HEK293 (cell line): ENCODE results near the gene UBQLN1.

ENCODE experiments used
- CTCF ChIA-PET: fragments of 350-600 bp; formaldehyde crosslinking; extraction: SDS; loops from one replicate; lab custom pipeline; 2021; ENCODE audit warnings: antibody characterized with exemption; lab: Yijun Ruan, JAX
- POLR2A ChIA-PET: fragments of 300-600 bp; formaldehyde crosslinking; extraction: SDS; loops from one replicate; lab custom pipeline; 2020; ENCODE audit warnings: antibody characterized with exemption, inconsistent platforms; lab: Yijun Ruan, JAX
- H3K27ac ChIP-seq: fragments of 200-500 bp; sonication (Bioruptor generic); 2 replicates; pipeline ENCODE4 v1.5.1; 2014; ENCODE audit warnings: low read depth, low read length, control low read depth, inconsistent platforms; ENCODE audit errors: extremely low read depth
- H3K36me3 ChIP-seq, 2 experiments: fragments of 200-500 bp in 1 of 2; sonication (Bioruptor generic) in 1 of 2; 1 replicate in 1 of 2; 2 replicates in 1 of 2; pipeline ENCODE4 v1.5.1; 2014 to 2017; ENCODE audit warnings: inconsistent platforms in 2 of 2, low read length in 2 of 2; ENCODE audit not compliant: control insufficient read depth in 2 of 2, insufficient read depth in 1 of 2
- H3K4me1 ChIP-seq: fragments of 200-500 bp; sonication (Bioruptor generic); 2 replicates; pipeline ENCODE4 v1.5.1; 2014; ENCODE audit warnings: mild to moderate bottlenecking, low read length, inconsistent platforms; ENCODE audit not compliant: control insufficient read depth, insufficient read depth
- H3K4me3 ChIP-seq: 2 replicates; pipeline ENCODE4 v1.5.1; 2011; ENCODE audit warnings: low read depth, mild to moderate bottlenecking, control low read depth, low read length, moderate library complexity
- H3K9me3 ChIP-seq: fragments of 200-500 bp; sonication (Bioruptor generic); 2 replicates; pipeline ENCODE4 v1.5.1; 2014; ENCODE audit warnings: low read depth, low read length, inconsistent platforms; ENCODE audit not compliant: control insufficient read depth, insufficient read depth
- BCL11A ChIP-seq: fragments of 450-650 bp; formaldehyde crosslinking; IDR thresholded peaks from 2 replicates; pipeline ENCODE4 v1.5.1; 2016; ENCODE audit warnings: low read depth, missing biosample characterization, missing genetic modification characterization
- GLIS1 ChIP-seq: fragments of 450-650 bp; formaldehyde crosslinking; IDR thresholded peaks from 2 replicates; pipeline ENCODE4 v1.5.1; 2016; ENCODE audit warnings: missing biosample characterization, missing genetic modification characterization
- HOXA7 ChIP-seq: sonication (generic); formaldehyde crosslinking; IDR thresholded peaks from 2 replicates; pipeline ENCODE4 v1.8.1; 2022; ENCODE audit warnings: missing genetic modification reagents, borderline replicate concordance
- OSR2 ChIP-seq: fragments of 450-650 bp; formaldehyde crosslinking; IDR thresholded peaks from 2 replicates; pipeline ENCODE4 v1.5.1; 2016; ENCODE audit warnings: missing biosample characterization, missing genetic modification characterization
- YY2 ChIP-seq: fragments of 450-650 bp; formaldehyde crosslinking; IDR thresholded peaks from 2 replicates; pipeline ENCODE4 v1.5.1; 2016; ENCODE audit warnings: missing biosample characterization, missing genetic modification characterization
- ZBTB21 ChIP-seq: fragments of 450-650 bp; formaldehyde crosslinking; IDR thresholded peaks from 2 replicates; pipeline ENCODE4 v1.5.1; 2017; ENCODE audit warnings: missing biosample characterization, missing genetic modification characterization
- ZBTB8A ChIP-seq: fragments of 450-650 bp; formaldehyde crosslinking; IDR thresholded peaks from 2 replicates; pipeline ENCODE4 v1.5.1; 2016; ENCODE audit warnings: missing biosample characterization, missing genetic modification characterization
- ZFP37 ChIP-seq: fragments of 450-650 bp; formaldehyde crosslinking; IDR thresholded peaks from 2 replicates; pipeline ENCODE4 v1.5.1; 2016; ENCODE audit warnings: missing biosample characterization, missing genetic modification characterization
- ZNF501 ChIP-seq: fragments of 450-650 bp; formaldehyde crosslinking; IDR thresholded peaks from 2 replicates; pipeline ENCODE4 v1.5.1; 2016; ENCODE audit warnings: missing biosample characterization, missing genetic modification characterization
- ZNF510 ChIP-seq: fragments of 450-650 bp; formaldehyde crosslinking; IDR thresholded peaks from 2 replicates; pipeline ENCODE4 v1.5.1; 2018; ENCODE audit warnings: mild to moderate bottlenecking, missing genetic modification characterization, missing biosample characterization; ENCODE audit not compliant: insufficient replicate concordance
- ZNF558 ChIP-seq: fragments of 450-650 bp; formaldehyde crosslinking; IDR thresholded peaks from 2 replicates; pipeline ENCODE4 v1.5.1; 2016; ENCODE audit warnings: missing biosample characterization, missing genetic modification characterization
- ZNF629 ChIP-seq: fragments of 450-650 bp; formaldehyde crosslinking; IDR thresholded peaks from 2 replicates; pipeline ENCODE4 v1.5.1; 2017; ENCODE audit warnings: missing biosample characterization, missing genetic modification characterization
- ZNF776 ChIP-seq: fragments of 450-650 bp; formaldehyde crosslinking; IDR thresholded peaks from 2 replicates; pipeline ENCODE4 v1.5.0; 2017; ENCODE audit warnings: missing biosample characterization, missing genetic modification characterization, borderline replicate concordance
- ZNF830 ChIP-seq: fragments of 450-650 bp; IDR thresholded peaks from 2 replicates; pipeline ENCODE4 v1.5.0; 2018; ENCODE audit warnings: missing biosample characterization, missing genetic modification characterization, low read depth, mild to moderate bottlenecking, moderate library complexity
- TF ChIP-seq, protein P1 (sequence below): fragments of 450-650 bp; formaldehyde crosslinking; IDR thresholded peaks from 2 replicates; pipeline ENCODE4 v1.5.1; 2016; ENCODE audit warnings: missing biosample characterization, missing genetic modification characterization
- TF ChIP-seq, protein P2 (sequence below): fragments of 450-650 bp; formaldehyde crosslinking; IDR thresholded peaks from 2 replicates; pipeline ENCODE4 v1.5.1; 2016; ENCODE audit warnings: missing biosample characterization, missing genetic modification characterization

Gene UBQLN1

GRCh38 chr9:83633255-83633654 lies 74.5 kb downstream of the UBQLN1 start:
- no peak overlapping the region for H3K4me3 ChIP-seq
- TF ChIP-seq, protein P1, sequence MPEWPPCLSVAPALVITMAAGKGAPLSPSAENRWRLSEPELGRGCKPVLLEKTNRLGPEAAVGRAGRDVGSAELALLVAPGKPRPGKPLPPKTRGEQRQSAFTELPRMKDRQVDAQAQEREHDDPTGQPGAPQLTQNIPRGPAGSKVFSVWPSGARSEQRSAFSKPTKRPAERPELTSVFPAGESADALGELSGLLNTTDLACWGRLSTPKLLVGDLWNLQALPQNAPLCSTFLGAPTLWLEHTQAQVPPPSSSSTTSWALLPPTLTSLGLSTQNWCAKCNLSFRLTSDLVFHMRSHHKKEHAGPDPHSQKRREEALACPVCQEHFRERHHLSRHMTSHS (tag by site-specific recombination) = no peak
- no peak for TF ChIP-seq ZNF510 (tag by site-specific recombination)
- TF ChIP-seq, all 188 proteins: peak for 0
- CTCF ChIA-PET = interaction anchor here (1.4 to 1.5 kb wide), 2 partner anchors 15 to 299 kb away, joined by 3 to 4 read pairs; no protein-coding TSS in a partner anchor
- POLR2A ChIA-PET = no interaction called here
- Histone ChIP-seq H3K9me3 (no peaks in the 10 kb centered on the region), H3K36me3 (peaks cover 0 to 4% of the 10 kb centered on the region in 2 experiments; a peak in 1 of 3 replicates), H3K4me1 (peaks cover 9% of the 10 kb centered on the region), H3K27ac (no peak overlapping the region)

DNA sequence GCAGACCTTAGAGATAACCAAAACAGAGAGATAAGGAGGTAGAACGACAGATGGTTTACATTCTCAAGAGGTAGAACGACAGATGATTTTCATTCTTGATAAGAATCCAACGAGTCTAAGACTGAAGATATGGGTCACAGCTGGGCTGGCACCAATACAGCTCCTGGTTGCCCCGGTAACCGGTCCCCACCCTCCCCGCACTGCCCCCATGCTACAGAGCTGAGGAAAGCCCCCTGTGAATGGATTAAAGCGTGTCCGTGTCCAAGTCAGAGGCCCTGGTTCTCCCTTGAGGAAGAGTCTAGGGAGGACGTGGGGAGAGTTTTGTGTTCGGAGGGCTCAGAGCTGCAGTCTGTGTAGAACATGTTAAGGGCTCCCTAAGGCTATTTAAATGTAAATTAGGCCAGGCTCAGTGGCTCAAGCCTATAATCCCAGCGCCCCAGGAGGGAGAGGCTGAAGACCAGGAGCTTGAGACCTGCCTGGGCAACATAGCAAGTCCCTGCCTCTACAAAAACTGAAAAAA lies 76.8 kb downstream of the UBQLN1 start:
- CTCF ChIA-PET = interaction anchor here (1.0 to 1.7 kb wide), 3 partner anchors 10 to 34 kb away, joined by 3 to 8 read pairs (median 6); no protein-coding TSS in a partner anchor
- POLR2A ChIA-PET = no interaction called here
- H3K36me3 ChIP-seq = peaks cover 0 to 14% of the 10 kb centered on the region in 2 experiments; a peak in 1 of 3 replicates

DNA sequence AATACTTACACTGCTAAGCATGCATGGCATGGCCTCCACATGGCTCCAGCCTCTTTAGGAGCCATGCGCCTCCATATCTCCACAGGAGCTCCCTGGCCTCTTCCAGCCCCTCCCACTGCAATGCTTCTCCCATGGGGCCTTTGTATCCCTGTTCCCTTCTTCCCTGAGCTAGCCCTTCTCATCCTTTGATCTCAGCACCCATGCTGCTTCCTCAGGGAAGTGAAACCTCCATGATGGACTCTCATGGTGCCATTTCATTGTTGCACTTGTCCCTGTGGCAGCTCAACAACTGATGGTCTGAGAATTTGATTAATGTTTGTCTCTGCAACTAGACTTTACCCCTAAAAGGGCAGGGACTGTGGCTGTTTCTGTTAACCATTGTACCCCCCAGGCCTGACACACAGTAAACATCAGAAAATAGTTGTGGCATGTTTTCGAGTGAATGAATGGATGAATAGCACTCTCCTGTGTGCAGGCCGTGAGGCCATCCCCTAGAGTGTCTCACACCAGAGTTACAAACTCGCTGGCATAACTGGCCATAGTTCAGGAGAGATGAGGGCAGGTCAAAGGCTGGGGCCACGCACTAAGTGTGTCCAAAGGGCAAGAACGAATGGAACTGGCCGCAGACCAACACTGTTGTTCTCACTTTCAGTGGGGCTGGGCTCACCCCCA lies 78.2 kb downstream of the UBQLN1 start:
- H3K9me3 ChIP-seq = no peaks in the 10 kb centered on the region
- POLR2A ChIA-PET = no interaction called here
- peaks cover 9% of the 10 kb centered on the region for H3K4me1 ChIP-seq
- H3K4me3 ChIP-seq = no peak overlapping the region
- TF ChIP-seq OSR2 (tag by site-specific recombination) = no peak
- TF ChIP-seq ZNF501 (tag by site-specific recombination) = no peak
- no peak for TF ChIP-seq ZNF776 (tag by site-specific recombination)
- TF ChIP-seq HOXA7 = no peak
- TF ChIP-seq ZFP37 (tag by site-specific recombination) = no peak
- TF ChIP-seq ZNF830 = no peak
- TF ChIP-seq YY2 = no peak
- no peak for TF ChIP-seq ZBTB8A (tag by site-specific recombination)
- TF ChIP-seq BCL11A (tag by site-specific recombination) = no peak
- no peak for TF ChIP-seq ZNF629 (tag by site-specific recombination)
- no peak for TF ChIP-seq ZBTB21 (tag by site-specific recombination)
- H3K36me3 ChIP-seq = peaks cover 0 to 14% of the 10 kb centered on the region in 2 experiments; a peak in 1 of 3 replicates
- CTCF ChIA-PET = interaction anchor here (0.7 to 1.0 kb wide), 2 partner anchors 9 to 283 kb away, joined by 4 to 7 read pairs; no protein-coding TSS in a partner anchor
- no peak overlapping the region for H3K27ac ChIP-seq

More for the DNA sequence above, 76.8 kb downstream of the UBQLN1 start:
- Histone ChIP-seq H3K4me1 (peaks cover 9% of the 10 kb centered on the region), H3K9me3 (no peaks in the 10 kb centered on the region)
- TF ChIP-seq, protein P2, sequence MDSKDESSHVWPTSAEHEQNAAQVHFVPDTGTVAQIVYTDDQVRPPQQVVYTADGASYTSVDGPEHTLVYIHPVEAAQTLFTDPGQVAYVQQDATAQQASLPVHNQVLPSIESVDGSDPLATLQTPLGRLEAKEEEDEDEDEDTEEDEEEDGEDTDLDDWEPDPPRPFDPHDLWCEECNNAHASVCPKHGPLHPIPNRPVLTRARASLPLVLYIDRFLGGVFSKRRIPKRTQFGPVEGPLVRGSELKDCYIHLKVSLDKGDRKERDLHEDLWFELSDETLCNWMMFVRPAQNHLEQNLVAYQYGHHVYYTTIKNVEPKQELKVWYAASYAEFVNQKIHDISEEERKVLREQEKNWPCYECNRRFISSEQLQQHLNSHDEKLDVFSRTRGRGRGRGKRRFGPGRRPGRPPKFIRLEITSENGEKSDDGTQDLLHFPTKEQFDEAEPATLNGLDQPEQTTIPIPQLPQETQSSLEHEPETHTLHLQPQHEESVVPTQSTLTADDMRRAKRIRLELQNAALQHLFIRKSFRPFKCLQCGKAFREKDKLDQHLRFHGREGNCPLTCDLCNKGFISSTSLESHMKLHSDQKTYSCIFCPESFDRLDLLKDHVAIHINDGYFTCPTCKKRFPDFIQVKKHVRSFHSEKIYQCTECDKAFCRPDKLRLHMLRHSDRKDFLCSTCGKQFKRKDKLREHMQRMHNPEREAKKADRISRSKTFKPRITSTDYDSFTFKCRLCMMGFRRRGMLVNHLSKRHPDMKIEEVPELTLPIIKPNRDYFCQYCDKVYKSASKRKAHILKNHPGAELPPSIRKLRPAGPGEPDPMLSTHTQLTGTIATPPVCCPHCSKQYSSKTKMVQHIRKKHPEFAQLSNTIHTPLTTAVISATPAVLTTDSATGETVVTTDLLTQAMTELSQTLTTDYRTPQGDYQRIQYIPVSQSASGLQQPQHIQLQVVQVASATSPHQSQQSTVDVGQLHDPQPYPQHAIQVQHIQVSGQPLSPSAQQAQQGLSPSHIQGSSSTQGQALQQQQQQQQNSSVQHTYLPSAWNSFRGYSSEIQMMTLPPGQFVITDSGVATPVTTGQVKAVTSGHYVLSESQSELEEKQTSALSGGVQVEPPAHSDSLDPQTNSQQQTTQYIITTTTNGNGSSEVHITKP (tag by site-specific recombination) = 0 out of 2 replicates have a peak, but pooled peaks have one; percentile 9
- TF ChIP-seq OSR2 (tag by site-specific recombination) = 0 out of 2 replicates have a peak, but pooled peaks have one; percentile 14
- peak; percentile 36; the same call in 1 of the 2 replicates for TF ChIP-seq ZBTB8A (tag by site-specific recombination)
- TF ChIP-seq ZNF558 = no peak
- TF ChIP-seq GLIS1 = 0 out of 2 replicates have a peak, but pooled peaks have one; percentile 11
- TF ChIP-seq, all 188 proteins: peak for 4
- H3K27ac ChIP-seq = no peak overlapping the region
- H3K4me3 ChIP-seq = no peak overlapping the region
